Neural crest cell (in vitro differentiated cells): Measurements from ENCODE around the gene CCDC9B. TPM values are rescaled to one million over a fixed set of nuclear protein-coding genes. Genes with fewer than 3 reads are reported as not detected.

Source experiments
- DNase-seq: peaks from one replicate; pipeline ENCODE4 v3.0.0; 2021; ENCODE audit warnings: low read depth, mixed read lengths, low spot score
- H3K27ac Mint-ChIP-seq: one replicate; pipeline ENCODE4 v1.8.0; 2021; ENCODE audit warnings: mild to moderate bottlenecking, mixed read lengths; ENCODE audit not compliant: unreplicated experiment
- H3K27me3 Mint-ChIP-seq: 2 replicates; pipeline ENCODE4 v1.8.0; 2021; ENCODE audit warnings: low read depth, mild to moderate bottlenecking, mixed read lengths
- H3K36me3 Mint-ChIP-seq: 2 replicates; pipeline ENCODE4 v1.8.0; 2021; ENCODE audit warnings: low read depth, mild to moderate bottlenecking, mixed read lengths
- H3K4me1 Mint-ChIP-seq: 2 replicates; pipeline ENCODE4 v1.8.0; 2021; ENCODE audit warnings: mixed read lengths
- H3K4me3 Mint-ChIP-seq: one replicate; pipeline ENCODE4 v1.8.0; 2021; ENCODE audit warnings: mild to moderate bottlenecking, mixed read lengths
- H3K9me3 Mint-ChIP-seq: 2 replicates; pipeline ENCODE4 v1.8.0; 2021; ENCODE audit warnings: mixed read lengths
- CTCF ChIP-seq: fragments of 200-600 bp; sonication (generic); conservative IDR thresholded peaks from 2 replicates; pipeline ENCODE4 v1.5.0; 2021; ENCODE audit warnings: antibody characterized with exemption, mild to moderate bottlenecking
- total RNA-seq: library from RNA; stranded (reverse); gene quantifications from 2 replicates; pipeline ENCODE4 v1.2.1, GENCODE V29; 2021

The CCDC9B gene
- total RNA-seq, 1 donor from 2014 or later = 0.33 TPM

GRCh38 chr15:40365016-40365415 lies 24.3 kb upstream of the CCDC9B start:
- H3K27ac Mint-ChIP-seq = no peak overlapping the region
- H3K36me3 Mint-ChIP-seq = no peaks in the 10 kb centered on the region
- peaks cover 36% of the 10 kb centered on the region for H3K27me3 Mint-ChIP-seq
- no peaks in the 10 kb centered on the region for H3K9me3 Mint-ChIP-seq
- peaks cover 4% of the 10 kb centered on the region for H3K4me1 Mint-ChIP-seq
- TF ChIP-seq CTCF = no peak
- DNase-seq = no peak
- no peak overlapping the region for H3K4me3 Mint-ChIP-seq

- Mint-ChIP-seq H3K27me3 (peaks cover 36% of the 10 kb centered on the region), H3K9me3 (no peaks in the 10 kb centered on the region), H3K4me3 (no peak overlapping the region), H3K36me3 (no peaks in the 10 kb centered on the region), H3K4me1 (peaks cover 3% of the 10 kb centered on the region), H3K27ac (no peak overlapping the region)
- TF ChIP-seq CTCF = no peak
- no peak for DNase-seq
Measured at GRCh38 chr15:40364251-40364650, 23.5 kb upstream of the CCDC9B start.

DNA sequence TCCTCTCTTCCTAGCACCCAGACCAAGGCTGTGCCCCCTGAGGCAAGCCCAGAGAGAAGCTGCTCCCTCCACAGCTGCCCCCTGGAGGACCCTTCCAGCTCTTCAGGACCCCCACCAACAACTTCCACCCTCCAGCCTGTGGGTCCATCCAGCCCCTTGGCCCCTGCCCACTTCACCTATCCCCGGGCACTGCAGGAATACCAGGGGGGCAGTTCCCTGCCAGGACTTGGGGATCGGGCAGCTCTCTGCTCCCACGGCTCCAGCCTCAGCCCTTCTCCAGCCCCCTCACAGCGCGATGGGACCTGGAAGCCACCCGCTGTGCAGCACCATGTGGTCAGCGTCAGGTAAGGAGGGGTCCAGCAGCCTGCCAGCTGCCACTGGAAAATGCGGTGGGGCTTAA lies 22.9 kb upstream of the CCDC9B start:
- no peak overlapping the region for H3K27ac Mint-ChIP-seq
- no peak overlapping the region for H3K4me3 Mint-ChIP-seq
- no peaks in the 10 kb centered on the region for H3K9me3 Mint-ChIP-seq
- H3K27me3 Mint-ChIP-seq = peaks cover 38% of the 10 kb centered on the region
- H3K36me3 Mint-ChIP-seq = no peaks in the 10 kb centered on the region
- no peak for TF ChIP-seq CTCF
- no peaks in the 10 kb centered on the region for H3K4me1 Mint-ChIP-seq
- DNase-seq = no peak

DNA sequence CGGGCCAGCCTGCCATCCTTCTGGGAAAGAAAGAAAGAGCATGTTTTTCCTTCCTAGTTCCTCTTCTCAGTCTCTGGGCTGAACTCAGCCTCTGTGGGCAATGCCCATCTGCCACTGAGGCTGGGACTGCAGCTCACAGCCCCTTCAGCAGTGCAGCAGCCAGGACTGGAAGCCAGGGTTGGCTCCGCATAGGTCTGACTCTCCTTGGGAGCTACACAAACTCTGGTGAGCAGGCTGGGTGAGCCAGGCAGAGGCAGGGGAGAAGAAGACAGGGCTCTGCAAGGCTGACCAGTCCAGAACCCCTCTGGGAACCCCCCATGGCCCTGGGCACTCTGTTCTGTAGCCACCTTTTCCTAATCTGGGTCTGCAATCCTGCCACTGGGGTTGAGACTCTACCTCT lies 20.9 kb upstream of the CCDC9B start:
- H3K27me3 Mint-ChIP-seq = peaks cover 31% of the 10 kb centered on the region
- no peaks in the 10 kb centered on the region for H3K36me3 Mint-ChIP-seq
- TF ChIP-seq CTCF = no peak
- no peaks in the 10 kb centered on the region for H3K9me3 Mint-ChIP-seq
- peaks cover 9% of the 10 kb centered on the region for H3K4me1 Mint-ChIP-seq
- H3K27ac Mint-ChIP-seq = no peak overlapping the region
- no peak for DNase-seq
- no peak overlapping the region for H3K4me3 Mint-ChIP-seq

GRCh38 chr15:40360015-40360414 lies 19.3 kb upstream of the CCDC9B start:
- H3K27me3 Mint-ChIP-seq = peaks cover 26% of the 10 kb centered on the region
- no peak for DNase-seq
- peaks cover 15% of the 10 kb centered on the region for H3K4me1 Mint-ChIP-seq
- peak overlapping the region; percentile 84 for H3K4me3 Mint-ChIP-seq
- H3K27ac Mint-ChIP-seq = no peak overlapping the region
- no peak for TF ChIP-seq CTCF
- H3K36me3 Mint-ChIP-seq = no peaks in the 10 kb centered on the region
- H3K9me3 Mint-ChIP-seq = no peaks in the 10 kb centered on the region
